Gastrocnemius medialis (tissue), 4 donors: ENCODE measurements around the gene LPAR5. TPM values are rescaled to one million over a fixed set of nuclear protein-coding genes. Genes with fewer than 3 reads are reported as not detected.

Source experiments
- ATAC-seq, 2 donors: fragments of 150-250 bp; one replicate each; pipeline ENCODE4 v1.9.1; 2016
- DNase-seq, 2 donors: peaks; one replicate each; pipeline ENCODE4 v3.0.0-alpha.2; 2019
- H3K27ac ChIP-seq, 4 donors: fragments of 200-600 bp; sonication (generic); 1 replicate in 1 of 4; 2 replicates in 3 of 4; pipeline ENCODE4 v1.5.1; 2016 to 2018; ENCODE audit warnings: mild to moderate bottlenecking in 2 of 4, moderate library complexity in 1 of 4
- H3K27me3 ChIP-seq, 3 donors: fragments of 200-600 bp; sonication (generic) in 2 of 3; 1 replicate in 1 of 3; 2 replicates in 2 of 3; pipeline versions ENCODE4 v1.5.1 to v1.6.0; 2016 to 2019; ENCODE audit warnings: mild to moderate bottlenecking in 1 of 3, moderate library complexity in 1 of 3
- H3K36me3 ChIP-seq, 2 donors: fragments of 200-600 bp; sonication (generic) in 1 of 2; one replicate each; pipeline ENCODE4 v1.5.1; 2017 to 2018
- H3K4me1 ChIP-seq, 2 donors: fragments of 200-600 bp; sonication (generic) in 1 of 2; one replicate each; pipeline ENCODE4 v1.5.1; 2016 to 2017; ENCODE audit warnings: mild to moderate bottlenecking in 2 of 2
- H3K4me3 ChIP-seq, 4 donors: fragments of 200-600 bp; sonication (generic) in 3 of 4; 1 replicate in 1 of 4; 2 replicates in 3 of 4; pipeline ENCODE4 v1.5.1; 2016 to 2019; ENCODE audit warnings: mild to moderate bottlenecking in 2 of 4
- H3K9me3 ChIP-seq, 3 donors: fragments of 200-600 bp; sonication (generic) in 2 of 3; 1 replicate in 1 of 3; 2 replicates in 2 of 3; pipeline ENCODE4 v1.5.1; 2016 to 2019
- POLR2A ChIP-seq, 2 donors: fragments of 450-650 bp; IDR thresholded peaks; one replicate each; pipeline ENCODE4 v1.6.1; 2017; ENCODE audit warnings: antibody characterized with exemption in 2 of 2, mild to moderate bottlenecking in 2 of 2, moderate library complexity in 2 of 2
- in situ Hi-C, 4 donors: fragments of 200-750 bp; cut with MboI; loops; one replicate each; pipeline versions ENCODE4 v1.15.0 to v1.8.0; 2017; ENCODE audit warnings: low sequenced_read_pairs in 4 of 4
- intact Hi-C: fragments of 100-400 bp; cut with DNase I; formaldehyde crosslinking; loops from one replicate; pipeline ENCODE4 v1.15.1; 2023; ENCODE audit warnings: low total_unique reads
- total RNA-seq, 4 donors: library from RNA; depleted of rRNA; stranded (reverse); fragments of >200 nt; gene quantifications; one replicate each; pipeline versions ENCODE4 v1.1.0 to v1.2.3, GENCODE V29; 2016
- TF ChIP-seq, protein P1 (sequence below), 5 experiments: fragments of 450-650 bp in 3 of 5; fragments of 200-600 bp in 2 of 5; sonication (generic) in 2 of 5; IDR thresholded peaks in 4 of 5; conservative IDR thresholded peaks in 1 of 5; 1 replicate in 4 of 5; 2 replicates in 1 of 5; pipeline ENCODE4 v1.5.1; 2016 to 2019; ENCODE audit warnings: antibody characterized with exemption in 5 of 5, mild to moderate bottlenecking in 3 of 5, moderate library complexity in 3 of 5

The LPAR5 gene
- total RNA-seq, 4 donors from 2014 or later = 0.17 to 0.75 (median 0.47) TPM

DNA sequence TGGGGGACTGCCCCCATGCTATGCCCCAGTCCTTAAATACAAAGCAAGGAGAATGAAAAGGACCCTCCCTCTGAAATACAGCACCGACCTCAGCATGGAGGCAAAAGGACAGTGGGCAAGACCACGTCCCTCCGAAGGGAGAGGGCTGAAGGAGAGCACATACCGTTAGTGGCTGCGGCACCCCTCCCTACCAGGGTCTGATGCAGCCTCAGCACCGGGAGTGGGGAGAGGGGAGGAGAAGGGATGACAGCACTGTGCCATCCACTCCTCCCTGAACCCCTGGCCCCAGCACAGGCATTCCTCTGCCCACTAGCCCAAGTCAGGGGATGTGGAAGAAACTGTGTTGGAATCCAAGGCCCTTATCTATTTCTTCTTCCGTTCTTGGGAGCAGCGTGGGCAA is 15.1 kb upstream of the LPAR5 start:
- Histone ChIP-seq H3K9me3 (no peaks in the 10 kb centered on the region), H3K4me1 (peaks cover 0 to 6% of the 10 kb centered on the region in 2 donors), H3K27me3 (no peaks in the 10 kb centered on the region), H3K4me3 (no peak overlapping the region), H3K27ac (no peak overlapping the region), H3K36me3 (peaks cover 4 to 71% of the 10 kb centered on the region in 2 donors)
- ATAC-seq (no peak), DNase-seq (no peak)
- no peak for TF ChIP-seq POLR2A (IDR thresholded peaks at IDR 0.05)
- TF ChIP-seq, protein P1, sequence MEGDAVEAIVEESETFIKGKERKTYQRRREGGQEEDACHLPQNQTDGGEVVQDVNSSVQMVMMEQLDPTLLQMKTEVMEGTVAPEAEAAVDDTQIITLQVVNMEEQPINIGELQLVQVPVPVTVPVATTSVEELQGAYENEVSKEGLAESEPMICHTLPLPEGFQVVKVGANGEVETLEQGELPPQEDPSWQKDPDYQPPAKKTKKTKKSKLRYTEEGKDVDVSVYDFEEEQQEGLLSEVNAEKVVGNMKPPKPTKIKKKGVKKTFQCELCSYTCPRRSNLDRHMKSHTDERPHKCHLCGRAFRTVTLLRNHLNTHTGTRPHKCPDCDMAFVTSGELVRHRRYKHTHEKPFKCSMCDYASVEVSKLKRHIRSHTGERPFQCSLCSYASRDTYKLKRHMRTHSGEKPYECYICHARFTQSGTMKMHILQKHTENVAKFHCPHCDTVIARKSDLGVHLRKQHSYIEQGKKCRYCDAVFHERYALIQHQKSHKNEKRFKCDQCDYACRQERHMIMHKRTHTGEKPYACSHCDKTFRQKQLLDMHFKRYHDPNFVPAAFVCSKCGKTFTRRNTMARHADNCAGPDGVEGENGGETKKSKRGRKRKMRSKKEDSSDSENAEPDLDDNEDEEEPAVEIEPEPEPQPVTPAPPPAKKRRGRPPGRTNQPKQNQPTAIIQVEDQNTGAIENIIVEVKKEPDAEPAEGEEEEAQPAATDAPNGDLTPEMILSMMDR (IDR thresholded peaks at IDR 0.05 in 4 of 5, conservative IDR thresholded peaks at IDR 0.05 in 1 of 5) = no peak
- intact Hi-C loops = no loop called here
- in situ Hi-C loops = loop anchor here in 1 of 4 donors (10.0 kb wide), 1 partner anchor 54 kb away; the partner anchor contains the start of gene PIANP

DNA sequence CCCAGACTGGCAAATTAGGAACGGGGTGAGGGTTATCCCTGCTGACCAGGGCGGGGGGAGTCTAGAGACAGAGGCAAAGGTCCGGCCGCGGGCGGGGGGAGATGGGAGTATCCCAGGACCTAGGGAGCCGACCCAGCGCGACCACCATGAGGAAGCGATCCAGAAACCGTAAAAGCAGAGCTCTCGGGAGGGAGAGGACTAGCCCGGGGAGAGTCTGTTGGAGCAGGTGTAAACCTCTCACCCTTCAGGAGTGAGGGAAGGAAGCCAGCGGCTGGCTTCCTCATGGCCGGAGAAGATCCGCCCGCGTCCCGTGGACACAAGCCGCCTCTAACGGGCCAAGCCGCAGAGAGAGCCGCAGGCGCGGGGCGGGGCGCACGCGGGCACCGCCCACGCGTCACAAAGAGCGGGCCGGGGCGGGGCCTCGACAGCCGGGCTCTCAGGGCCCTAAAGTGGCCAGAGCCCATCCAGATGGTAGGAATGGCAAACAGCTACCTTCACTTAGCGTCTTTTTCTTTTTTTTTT is 11.4 kb upstream of the LPAR5 start, which contains the start of gene ACRBP:
Gene ACRBP (minus strand): TSS at position 350 of the 522 bp plus-strand sequence. CDS start 66 bp downstream, at position 284.
- Histone ChIP-seq H3K27ac (peak within 1 kb of the TSS; percentile 16 to 58 (median 54)), H3K9me3 (no peaks in the 10 kb centered on the region), H3K27me3 (peaks cover 0 to 3% (median 0%) of the 10 kb centered on the region in 3 donors), H3K4me1 (peaks cover 0 to 6% of the 10 kb centered on the region in 2 donors), H3K36me3 (peaks cover 0 to 35% of the 10 kb centered on the region in 2 donors), H3K4me3 (peak within 1 kb of the TSS; percentile 49 to 63 (median 58))
- DNase-seq = peak; percentile 45 to 72
- TF ChIP-seq, protein P1 (IDR thresholded peaks at IDR 0.05 in 4 of 5, conservative IDR thresholded peaks at IDR 0.05 in 1 of 5) = no peak
- peak in 1 of 2 donors; percentile 29 for TF ChIP-seq POLR2A (IDR thresholded peaks at IDR 0.05)
- in situ Hi-C loops (no loop called here), intact Hi-C loops (loop anchor here (2.0 kb wide), 1 partner anchor 30 kb away; no protein-coding TSS in a partner anchor)
- peak; percentile 77 to 85 for ATAC-seq

DNA sequence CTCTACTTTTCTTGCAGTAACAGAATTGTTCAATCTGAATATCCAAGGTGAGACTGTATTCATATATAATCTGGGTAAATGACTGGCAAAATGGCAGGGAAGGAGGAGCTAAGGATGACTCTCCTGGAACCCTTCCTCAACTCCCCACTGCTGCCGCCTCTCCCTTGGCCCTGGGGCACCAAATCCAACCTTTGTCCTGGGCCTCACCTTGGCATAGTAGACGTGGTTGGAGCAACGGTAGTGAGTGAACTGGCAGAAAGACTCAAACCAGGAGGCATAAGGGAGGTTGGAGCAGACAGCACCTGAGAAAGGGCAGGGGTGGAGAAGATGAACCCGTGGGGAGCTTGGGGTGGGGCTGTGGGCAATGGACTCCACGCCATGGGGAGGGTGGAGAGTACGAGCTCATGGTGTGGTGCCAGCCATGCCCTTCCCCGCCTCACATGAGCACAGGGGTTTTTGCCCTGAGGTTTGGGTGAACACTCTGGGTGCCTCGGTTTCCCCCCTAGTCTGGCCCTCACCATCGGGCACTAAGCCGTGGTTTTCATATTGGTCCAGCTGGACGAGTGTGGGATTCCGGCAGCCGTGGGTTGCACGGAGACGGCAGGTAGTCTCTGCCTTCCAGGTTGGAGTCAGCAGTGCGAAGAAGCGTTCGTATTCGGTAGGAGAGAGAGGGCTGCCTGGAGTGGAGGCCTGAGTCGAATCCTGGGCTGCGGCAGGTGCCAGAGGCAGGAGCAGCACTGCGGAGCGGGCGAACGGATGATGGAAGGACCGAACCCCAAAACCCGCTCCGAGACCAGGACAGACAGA is 10.7 kb upstream of the LPAR5 start:
- peaks cover 0 to 29% of the 10 kb centered on the region in 2 donors for H3K36me3 ChIP-seq
- intact Hi-C loops (loop anchor here (2.0 kb wide), 1 partner anchor 30 kb away; no protein-coding TSS in a partner anchor), in situ Hi-C loops (no loop called here)
- H3K27ac ChIP-seq = peak overlapping the region in 3 of 4 donors; percentile 16 to 57 (median 50)
- peaks cover 0 to 3% (median 0%) of the 10 kb centered on the region in 3 donors for H3K27me3 ChIP-seq
- H3K4me3 ChIP-seq = peak overlapping the region; percentile 49 to 63 (median 58)
- peaks cover 0 to 6% of the 10 kb centered on the region in 2 donors for H3K4me1 ChIP-seq
- ATAC-seq (peak in 1 of 2 donors; percentile 17), DNase-seq (no peak)
- H3K9me3 ChIP-seq = no peaks in the 10 kb centered on the region
- TF ChIP-seq POLR2A (IDR thresholded peaks at IDR 0.05) = no peak
- TF ChIP-seq, protein P1 (IDR thresholded peaks at IDR 0.05 in 4 of 5, conservative IDR thresholded peaks at IDR 0.05 in 1 of 5) = no peak

DNA sequence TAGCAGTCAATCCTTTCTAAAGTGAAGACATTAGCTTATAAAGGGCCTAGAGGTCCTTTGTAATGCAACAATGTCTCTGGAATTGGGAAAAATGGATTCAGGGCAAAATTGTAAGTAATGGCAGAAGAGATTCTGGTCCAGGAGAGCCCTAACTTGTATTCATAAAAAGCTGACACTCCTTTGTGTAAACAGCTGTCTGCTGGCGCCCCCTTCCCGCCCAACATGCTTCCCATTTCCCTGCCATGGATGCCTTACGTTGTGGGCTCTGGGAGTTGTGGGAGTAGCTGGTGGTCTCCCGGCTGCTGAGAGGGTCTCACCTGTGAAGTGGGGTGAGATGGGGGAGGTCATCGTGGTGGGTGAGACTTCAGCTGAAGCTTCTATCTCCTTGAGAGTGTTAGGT is 9.1 kb upstream of the LPAR5 start:
- no peak overlapping the region for H3K27ac ChIP-seq
- in situ Hi-C loops = no loop called here
- intact Hi-C loops = no loop called here
- DNase-seq (no peak), ATAC-seq (no peak)
- no peaks in the 10 kb centered on the region for H3K9me3 ChIP-seq
- H3K4me3 ChIP-seq = no peak overlapping the region
- H3K36me3 ChIP-seq = peaks cover 0 to 13% of the 10 kb centered on the region in 2 donors
- peaks cover 0 to 3% (median 0%) of the 10 kb centered on the region in 3 donors for H3K27me3 ChIP-seq
- TF ChIP-seq POLR2A (IDR thresholded peaks at IDR 0.05) = no peak
- TF ChIP-seq, protein P1 (IDR thresholded peaks at IDR 0.05 in 4 of 5, conservative IDR thresholded peaks at IDR 0.05 in 1 of 5) = no peak
- peaks cover 0 to 6% of the 10 kb centered on the region in 2 donors for H3K4me1 ChIP-seq
